ENCODE results near the gene CHID1.

CHID1 gene

GRCh38 chr11:836274-836673, 74.3 kb downstream of the CHID1 start:
- DNase-seq (ENCODE audit: low spot score) = no peak
- in situ Hi-C loops (cut with MboI; ENCODE audit: low pct_unique_long_range_greater_than_20kb, low sequenced_read_pairs, unreplicated experiment) = no loop called here
- TF ChIP-seq, protein P1, sequence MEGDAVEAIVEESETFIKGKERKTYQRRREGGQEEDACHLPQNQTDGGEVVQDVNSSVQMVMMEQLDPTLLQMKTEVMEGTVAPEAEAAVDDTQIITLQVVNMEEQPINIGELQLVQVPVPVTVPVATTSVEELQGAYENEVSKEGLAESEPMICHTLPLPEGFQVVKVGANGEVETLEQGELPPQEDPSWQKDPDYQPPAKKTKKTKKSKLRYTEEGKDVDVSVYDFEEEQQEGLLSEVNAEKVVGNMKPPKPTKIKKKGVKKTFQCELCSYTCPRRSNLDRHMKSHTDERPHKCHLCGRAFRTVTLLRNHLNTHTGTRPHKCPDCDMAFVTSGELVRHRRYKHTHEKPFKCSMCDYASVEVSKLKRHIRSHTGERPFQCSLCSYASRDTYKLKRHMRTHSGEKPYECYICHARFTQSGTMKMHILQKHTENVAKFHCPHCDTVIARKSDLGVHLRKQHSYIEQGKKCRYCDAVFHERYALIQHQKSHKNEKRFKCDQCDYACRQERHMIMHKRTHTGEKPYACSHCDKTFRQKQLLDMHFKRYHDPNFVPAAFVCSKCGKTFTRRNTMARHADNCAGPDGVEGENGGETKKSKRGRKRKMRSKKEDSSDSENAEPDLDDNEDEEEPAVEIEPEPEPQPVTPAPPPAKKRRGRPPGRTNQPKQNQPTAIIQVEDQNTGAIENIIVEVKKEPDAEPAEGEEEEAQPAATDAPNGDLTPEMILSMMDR (IDR thresholded peaks at IDR 0.05; ENCODE audit: extremely low read depth, insufficient read depth, missing control alignments) = no peak

GRCh38 chr11:834371-835316, 76.0 kb downstream of the CHID1 start:
- DNase-seq (ENCODE audit: low spot score) = no peak
- TF ChIP-seq, protein P1 (IDR thresholded peaks at IDR 0.05; ENCODE audit: extremely low read depth, insufficient read depth, missing control alignments) = no peak
- in situ Hi-C loops (cut with MboI; ENCODE audit: low pct_unique_long_range_greater_than_20kb, low sequenced_read_pairs, unreplicated experiment) = no loop called here

- DNase-seq (ENCODE audit: low spot score) = no peak
- in situ Hi-C loops (cut with MboI; ENCODE audit: low pct_unique_long_range_greater_than_20kb, low sequenced_read_pairs, unreplicated experiment) = no loop called here
- TF ChIP-seq, protein P1 (IDR thresholded peaks at IDR 0.05; ENCODE audit: extremely low read depth, insufficient read depth, missing control alignments) = no peak
Observed at GRCh38 chr11:833849-834311, 76.7 kb downstream of the CHID1 start.

- TF ChIP-seq, protein P1 (IDR thresholded peaks at IDR 0.05; ENCODE audit: extremely low read depth, insufficient read depth, missing control alignments) = no peak
- in situ Hi-C loops (cut with MboI; ENCODE audit: low pct_unique_long_range_greater_than_20kb, low sequenced_read_pairs, unreplicated experiment) = no loop called here
- peak; percentile 72 for DNase-seq (ENCODE audit: low spot score)
Observed at GRCh38 chr11:833114-833791, 77.4 kb downstream of the CHID1 start.

- peak; percentile 88 for DNase-seq (ENCODE audit: low spot score)
- in situ Hi-C loops (cut with MboI; ENCODE audit: low pct_unique_long_range_greater_than_20kb, low sequenced_read_pairs, unreplicated experiment) = no loop called here
- TF ChIP-seq, protein P1 (IDR thresholded peaks at IDR 0.05; ENCODE audit: extremely low read depth, insufficient read depth, missing control alignments) = no peak
Observed at GRCh38 chr11:832529-833113, 78.0 kb downstream of the CHID1 start, which contains the start of gene CD151. CD151 (plus strand) TSS chr11:832952; CDS start chr11:836070, 3,118 bp downstream.

GRCh38 chr11:831961-832528, 78.6 kb downstream of the CHID1 start:
- TF ChIP-seq, protein P1 (IDR thresholded peaks at IDR 0.05; ENCODE audit: extremely low read depth, insufficient read depth, missing control alignments) = no peak
- DNase-seq (ENCODE audit: low spot score) = no peak
- in situ Hi-C loops (cut with MboI; ENCODE audit: low pct_unique_long_range_greater_than_20kb, low sequenced_read_pairs, unreplicated experiment) = no loop called here

Measured in GM13977 (cell line).